Measurements from ENCODE around the gene FBRSL1. TPM values are rescaled to one million over a fixed set of nuclear protein-coding genes. Genes with fewer than 3 reads are reported as not detected.

The FBRSL1 gene
- total RNA-seq, 1 experiment from 2014 or later, result 96.1 TPM

GRCh38 chr12:132510111-132510724 lies 20.3 kb downstream of the FBRSL1 start:
- H3K27ac Mint-ChIP-seq (ENCODE audit: unreplicated experiment), result no peak overlapping the region
- no peaks in the 10 kb centered on the region for H3K27me3 ChIP-seq (replicated peaks; ENCODE audit: control insufficient read depth, insufficient read depth, low read length)
- H3K4me1 ChIP-seq, result no peaks in the 10 kb centered on the region
- H3K27me3 Mint-ChIP-seq (ENCODE audit: insufficient read depth, unreplicated experiment), result no peaks in the 10 kb centered on the region
- H3K36me3 ChIP-seq (ENCODE audit: control insufficient read depth, insufficient read depth, low read length), result no peaks in the 10 kb centered on the region
- no peaks in the 10 kb centered on the region for H3K4me1 Mint-ChIP-seq (ENCODE audit: low read depth, unreplicated experiment)
- no peak overlapping the region for H3K4me3 Mint-ChIP-seq (ENCODE audit: unreplicated experiment)
- TF ChIP-seq, protein P1, sequence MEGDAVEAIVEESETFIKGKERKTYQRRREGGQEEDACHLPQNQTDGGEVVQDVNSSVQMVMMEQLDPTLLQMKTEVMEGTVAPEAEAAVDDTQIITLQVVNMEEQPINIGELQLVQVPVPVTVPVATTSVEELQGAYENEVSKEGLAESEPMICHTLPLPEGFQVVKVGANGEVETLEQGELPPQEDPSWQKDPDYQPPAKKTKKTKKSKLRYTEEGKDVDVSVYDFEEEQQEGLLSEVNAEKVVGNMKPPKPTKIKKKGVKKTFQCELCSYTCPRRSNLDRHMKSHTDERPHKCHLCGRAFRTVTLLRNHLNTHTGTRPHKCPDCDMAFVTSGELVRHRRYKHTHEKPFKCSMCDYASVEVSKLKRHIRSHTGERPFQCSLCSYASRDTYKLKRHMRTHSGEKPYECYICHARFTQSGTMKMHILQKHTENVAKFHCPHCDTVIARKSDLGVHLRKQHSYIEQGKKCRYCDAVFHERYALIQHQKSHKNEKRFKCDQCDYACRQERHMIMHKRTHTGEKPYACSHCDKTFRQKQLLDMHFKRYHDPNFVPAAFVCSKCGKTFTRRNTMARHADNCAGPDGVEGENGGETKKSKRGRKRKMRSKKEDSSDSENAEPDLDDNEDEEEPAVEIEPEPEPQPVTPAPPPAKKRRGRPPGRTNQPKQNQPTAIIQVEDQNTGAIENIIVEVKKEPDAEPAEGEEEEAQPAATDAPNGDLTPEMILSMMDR (IDR thresholded peaks at IDR 0.05; ENCODE audit: insufficient read depth in 1 of 2, low read depth in 1 of 2, low read length in 1 of 2, severe bottlenecking in 1 of 2, unreplicated experiment in 1 of 2), result no peak
- H3K36me3 Mint-ChIP-seq (ENCODE audit: insufficient read depth, unreplicated experiment), result peaks cover 17% of the 10 kb centered on the region
- BruUV-seq (replicated peaks), result no TSS peak
- POLR2A ChIA-PET, result no interaction called here
- no peak overlapping the region for H3K4me3 ChIP-seq (ENCODE audit: low read depth, low read length)
- intact Hi-C loops (cut with micrococcal nuclease; ENCODE audit: unreplicated experiment), result no loop called here
- H3K9me3 Mint-ChIP-seq (ENCODE audit: unreplicated experiment), result no peaks in the 10 kb centered on the region
- CTCF ChIA-PET, result no interaction called here
- H3K9me3 ChIP-seq, result no peaks in the 10 kb centered on the region
- DNase-seq, result no peak

DNA sequence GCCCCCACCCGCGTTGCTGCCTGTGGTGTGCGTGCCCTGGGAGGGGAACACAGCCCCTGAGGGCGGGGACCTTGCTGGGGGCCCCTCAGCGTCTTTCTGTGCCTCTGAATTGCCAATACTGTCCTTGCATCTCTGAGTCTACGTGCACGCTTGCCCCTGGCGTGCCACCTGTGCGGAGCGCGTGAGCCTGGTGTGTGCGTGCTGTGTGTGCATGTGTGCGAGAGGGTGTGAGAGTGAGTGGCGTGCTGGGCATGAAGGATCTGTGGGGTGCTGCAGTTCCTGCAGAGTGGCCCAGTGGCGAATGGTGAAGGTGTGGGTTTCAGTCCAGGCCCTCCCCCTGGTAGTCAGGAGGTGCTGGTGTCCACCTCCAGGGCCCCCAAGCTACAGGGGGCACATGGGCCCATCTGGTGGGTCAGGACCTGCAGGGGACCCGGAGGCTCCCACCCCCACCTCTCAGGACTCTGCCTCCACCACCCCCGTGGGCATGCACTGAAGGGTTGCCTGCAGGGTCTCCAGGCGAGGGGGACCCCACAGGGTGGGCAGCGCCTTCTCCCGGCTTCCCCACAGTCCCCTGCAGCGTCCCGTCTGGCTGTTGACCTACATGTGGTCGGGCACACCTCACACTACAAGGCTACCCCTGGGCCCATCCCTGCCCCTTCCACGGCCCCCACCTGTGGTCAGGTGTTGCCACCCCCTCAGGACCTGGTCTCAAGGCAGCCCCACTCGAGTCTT lies 21.0 kb downstream of the FBRSL1 start:
- no peaks in the 10 kb centered on the region for H3K9me3 ChIP-seq
- ChIA-PET CTCF (no interaction called here), POLR2A (no interaction called here)
- H3K4me1 ChIP-seq, result no peaks in the 10 kb centered on the region
- Mint-ChIP-seq H3K27ac (ENCODE audit: unreplicated experiment) (no peak overlapping the region), H3K4me1 (ENCODE audit: low read depth, unreplicated experiment) (no peaks in the 10 kb centered on the region), H3K4me3 (ENCODE audit: unreplicated experiment) (no peak overlapping the region), H3K9me3 (ENCODE audit: unreplicated experiment) (no peaks in the 10 kb centered on the region), H3K36me3 (ENCODE audit: insufficient read depth, unreplicated experiment) (peaks cover 17% of the 10 kb centered on the region), H3K27me3 (ENCODE audit: insufficient read depth, unreplicated experiment) (no peaks in the 10 kb centered on the region)
- no peaks in the 10 kb centered on the region for H3K36me3 ChIP-seq (ENCODE audit: control insufficient read depth, insufficient read depth, low read length)
- no peak overlapping the region for H3K4me3 ChIP-seq (ENCODE audit: low read depth, low read length)
- TF ChIP-seq, protein P1 (IDR thresholded peaks at IDR 0.05; ENCODE audit: insufficient read depth in 1 of 2, low read depth in 1 of 2, low read length in 1 of 2, severe bottlenecking in 1 of 2, unreplicated experiment in 1 of 2), result no peak
- DNase-seq, result no peak
- no peaks in the 10 kb centered on the region for H3K27me3 ChIP-seq (replicated peaks; ENCODE audit: control insufficient read depth, insufficient read depth, low read length)
- intact Hi-C loops (cut with micrococcal nuclease; ENCODE audit: unreplicated experiment), result no loop called here
- TSS peak; percentile 30 for BruUV-seq (replicated peaks)

DNA sequence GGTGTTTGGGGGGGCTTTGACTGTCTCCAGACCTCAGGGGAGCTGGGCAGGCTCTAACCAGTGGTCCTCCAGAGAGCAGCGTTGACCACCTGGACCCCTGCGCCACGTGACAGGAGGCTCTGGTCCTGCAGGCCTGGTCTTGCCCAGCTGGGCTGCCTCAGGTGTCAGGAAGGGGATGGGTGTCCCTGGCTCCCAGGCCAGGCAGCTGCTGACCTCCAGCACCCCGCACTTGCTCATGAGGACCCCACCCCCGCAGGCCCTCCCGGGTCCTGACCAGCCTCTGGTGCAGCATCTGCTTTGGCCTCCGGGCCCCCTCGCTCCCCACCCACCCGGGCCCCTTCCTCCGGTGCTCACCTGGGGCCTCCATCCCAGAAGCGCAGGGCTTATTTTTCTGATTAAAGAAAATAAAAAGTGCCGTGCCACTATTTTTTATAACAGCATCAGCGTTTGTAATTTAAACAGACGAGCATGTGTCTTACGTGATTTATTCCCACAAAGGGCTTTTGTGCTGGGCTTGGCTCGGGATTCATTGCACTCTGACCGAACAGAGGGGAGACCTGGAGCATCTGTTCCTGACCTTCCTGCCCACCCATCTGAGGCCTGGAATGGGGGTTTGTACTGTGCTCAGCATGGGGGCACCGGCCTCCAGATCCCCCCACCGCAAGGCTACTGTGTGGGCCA lies 21.7 kb downstream of the FBRSL1 start:
- Histone ChIP-seq H3K4me3 (ENCODE audit: low read depth, low read length) (no peak overlapping the region), H3K36me3 (ENCODE audit: control insufficient read depth, insufficient read depth, low read length) (no peaks in the 10 kb centered on the region), H3K4me1 (peaks cover 3% of the 10 kb centered on the region), H3K27me3 (replicated peaks; ENCODE audit: control insufficient read depth, insufficient read depth, low read length) (no peaks in the 10 kb centered on the region), H3K9me3 (no peaks in the 10 kb centered on the region)
- BruUV-seq (replicated peaks), result no TSS peak
- POLR2A ChIA-PET, result no interaction called here
- Mint-ChIP-seq H3K27ac (ENCODE audit: unreplicated experiment) (no peak overlapping the region), H3K27me3 (ENCODE audit: insufficient read depth, unreplicated experiment) (no peaks in the 10 kb centered on the region), H3K4me3 (ENCODE audit: unreplicated experiment) (no peak overlapping the region), H3K9me3 (ENCODE audit: unreplicated experiment) (no peaks in the 10 kb centered on the region), H3K4me1 (ENCODE audit: low read depth, unreplicated experiment) (peaks cover 1% of the 10 kb centered on the region), H3K36me3 (ENCODE audit: insufficient read depth, unreplicated experiment) (peaks cover 14% of the 10 kb centered on the region)
- CTCF ChIA-PET, result no interaction called here
- no peak for DNase-seq
- intact Hi-C loops (cut with micrococcal nuclease; ENCODE audit: unreplicated experiment), result no loop called here
- TF ChIP-seq, protein P1 (IDR thresholded peaks at IDR 0.05; ENCODE audit: insufficient read depth in 1 of 2, low read depth in 1 of 2, low read length in 1 of 2, severe bottlenecking in 1 of 2, unreplicated experiment in 1 of 2), result no peak

Data from Caco-2 (cell line).